ENCODE results near the gene PNPLA1.
"Not testable (repeated sequence)": the region's sequence is repeated elsewhere in the genome, so short reads cannot be mapped to it uniquely, and the experiment has no call there.

Gene PNPLA1

DNA sequence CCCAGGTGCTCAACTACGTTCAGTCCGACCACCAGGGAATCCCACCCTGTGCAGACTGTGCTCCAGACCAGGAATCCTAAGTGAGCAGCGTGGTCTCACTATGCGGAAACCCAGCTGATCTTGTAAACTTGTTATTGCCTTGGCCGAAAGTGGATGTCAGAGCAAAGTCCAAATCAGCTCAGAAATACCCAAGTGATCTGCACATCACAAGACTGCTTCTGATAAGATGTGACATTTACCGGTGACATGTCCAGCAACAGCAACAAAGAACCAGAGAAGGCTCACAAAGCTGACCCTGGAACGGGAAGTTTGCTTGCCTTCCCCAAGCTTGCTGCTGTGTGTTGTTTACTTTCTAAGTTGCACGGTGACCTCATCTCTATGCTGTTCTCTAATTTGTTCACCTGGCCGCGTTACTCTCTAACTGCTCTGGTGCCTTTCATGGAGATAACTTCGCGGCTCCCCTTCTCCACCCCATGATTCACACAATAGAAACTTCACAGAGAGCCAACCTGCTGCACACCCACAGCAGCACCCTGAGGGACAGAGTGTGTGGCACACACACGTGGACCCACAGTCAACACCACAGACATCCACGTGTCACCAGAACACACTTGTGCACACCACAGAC, 65.1 kb downstream of the PNPLA1 start:
- no peak for DNase-seq (ENCODE audit: low read depth in 1 of 2, low spot score in 1 of 2)

DNA sequence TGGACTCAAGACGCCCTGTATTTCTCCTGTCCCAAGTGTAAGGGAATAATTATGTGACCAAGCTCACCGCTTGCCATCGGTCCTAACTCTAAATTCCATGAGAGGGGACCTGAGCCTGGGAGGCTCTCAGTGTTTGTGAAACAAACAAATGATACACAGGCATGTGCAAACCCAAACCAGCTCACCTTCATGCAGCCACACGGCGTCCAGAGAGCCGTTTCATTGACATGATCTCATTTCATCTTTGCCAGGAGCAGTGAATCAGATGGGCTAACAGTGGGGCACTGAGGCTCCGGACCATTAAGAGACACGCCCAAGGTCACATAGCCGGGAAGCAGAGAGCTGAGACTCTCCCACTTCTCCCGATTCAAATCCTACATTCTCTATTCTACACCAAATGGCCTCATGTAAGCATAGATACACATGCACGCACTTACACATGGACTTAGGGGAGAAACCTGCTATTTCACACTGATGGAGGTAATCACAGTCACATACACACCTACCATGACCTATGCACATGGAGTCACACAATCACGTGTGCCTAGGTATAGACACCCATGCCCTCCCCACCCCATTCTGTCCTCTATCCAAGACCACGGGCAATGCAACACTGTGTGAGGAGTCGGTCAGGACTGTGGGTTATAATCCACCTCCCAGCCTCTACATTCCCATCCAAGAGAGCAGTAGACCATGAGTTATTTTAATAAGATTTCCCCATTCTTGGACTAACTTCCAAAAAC, 65.8 kb downstream of the PNPLA1 start:
- no peak for DNase-seq (ENCODE audit: low read depth in 1 of 2, low spot score in 1 of 2)

DNA sequence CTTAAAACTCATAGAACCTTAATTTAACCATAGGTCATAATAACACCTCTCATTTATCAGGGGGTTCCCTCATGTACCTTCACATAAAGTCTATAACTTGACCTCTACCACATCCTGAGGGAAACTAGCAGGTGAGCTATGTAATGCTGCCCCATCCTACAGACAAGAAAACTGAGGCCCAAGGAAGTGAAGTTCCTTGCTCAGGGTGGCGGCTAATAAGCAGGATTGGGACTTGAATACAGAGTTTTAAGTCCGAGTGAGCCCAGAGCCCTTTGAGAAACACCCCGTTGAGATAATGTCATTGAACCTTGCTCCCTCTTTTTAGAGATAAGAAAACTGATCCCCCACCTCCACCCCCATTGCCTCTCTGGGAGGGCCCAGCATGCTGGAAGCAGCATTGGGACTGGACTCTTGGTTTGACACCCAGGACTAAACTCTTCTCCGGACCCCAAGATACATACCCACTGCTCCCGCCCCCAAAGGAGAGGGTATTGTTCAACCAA, 66.4 kb downstream of the PNPLA1 start:
- no peak for DNase-seq (ENCODE audit: low read depth in 1 of 2, low spot score in 1 of 2)

- DNase-seq (ENCODE audit: low read depth in 1 of 2, low spot score in 1 of 2), result no peak
Measured at GRCh38 chr6:36336779-36337241, 67.0 kb downstream of the PNPLA1 start, which contains the start of gene BNIP5. Gene BNIP5, minus strand, starts transcription at chr6:36336888. Its CDS starts 6,198 bp downstream, at chr6:36330690.

GRCh38 chr6:36337814-36338213, 68.0 kb downstream of the PNPLA1 start:
- no peak for DNase-seq (ENCODE audit: low read depth in 1 of 2, low spot score in 1 of 2)

- not testable (repeated sequence) for DNase-seq (ENCODE audit: low read depth in 1 of 2, low spot score in 1 of 2)
Measured at GRCh38 chr6:36338223-36338622, 68.4 kb downstream of the PNPLA1 start.

- no peak for DNase-seq (ENCODE audit: low read depth in 1 of 2, low spot score in 1 of 2)
Measured at GRCh38 chr6:36339146-36339545, 69.3 kb downstream of the PNPLA1 start.

DNA sequence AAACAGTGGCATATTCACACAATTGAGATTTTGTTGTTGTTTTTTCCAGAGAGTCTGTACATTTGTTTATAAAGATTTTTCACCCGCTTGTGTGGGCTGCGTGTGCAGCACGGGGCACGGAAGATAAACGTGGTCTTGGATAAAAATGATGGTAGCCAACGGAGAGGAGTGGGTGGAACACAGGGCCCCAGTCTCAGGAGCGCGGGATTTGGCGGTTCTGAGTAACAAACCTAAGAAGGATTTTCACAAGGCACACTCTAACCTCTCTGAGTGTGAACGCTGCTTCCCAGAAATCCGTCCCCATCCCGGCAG, 70.4 kb downstream of the PNPLA1 start:
- no peak for DNase-seq (ENCODE audit: low read depth in 1 of 2, low spot score in 1 of 2)

DNA sequence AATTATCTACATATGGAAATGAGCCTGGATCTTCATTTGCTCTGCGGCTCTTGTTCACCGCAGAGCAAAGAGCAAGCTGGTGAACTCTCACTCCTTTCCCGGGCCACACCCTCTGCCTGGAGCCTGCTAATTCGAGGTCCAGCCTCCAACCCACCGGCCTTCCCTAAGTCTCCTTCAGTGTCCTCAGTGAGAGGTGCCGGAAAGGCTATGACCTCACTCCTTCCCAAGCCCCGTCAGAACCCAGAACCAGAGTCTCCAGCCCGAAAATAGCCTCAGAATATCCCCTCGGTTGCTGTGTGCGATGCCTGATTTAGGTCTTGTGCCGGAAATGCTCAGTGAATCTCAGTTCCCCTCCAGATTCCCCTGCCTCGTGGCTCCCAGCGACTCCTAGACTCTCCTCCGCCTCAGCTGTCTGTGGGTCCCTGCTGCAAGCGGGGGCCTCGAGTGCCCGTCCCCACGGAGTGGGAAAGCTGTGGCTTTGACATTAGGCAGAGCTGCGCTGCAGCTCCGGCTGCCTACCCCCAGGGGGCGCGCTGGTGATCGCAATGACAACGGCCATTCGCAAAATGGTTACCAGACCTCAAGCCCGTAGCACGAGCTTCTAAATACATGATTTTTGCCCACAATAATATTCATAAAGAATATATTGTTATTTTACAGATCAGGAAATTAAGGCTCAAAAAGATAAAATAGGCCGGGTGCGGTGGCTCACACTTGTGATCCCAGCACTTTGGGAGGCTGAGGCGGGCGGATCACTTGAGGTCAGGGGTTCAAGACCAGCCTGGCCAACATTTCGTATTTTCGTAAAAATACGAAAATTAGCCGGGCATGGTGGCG, 71.0 kb downstream of the PNPLA1 start:
- DNase-seq (ENCODE audit: low read depth in 1 of 2, low spot score in 1 of 2), result peak; percentile 57 to 65

DNA sequence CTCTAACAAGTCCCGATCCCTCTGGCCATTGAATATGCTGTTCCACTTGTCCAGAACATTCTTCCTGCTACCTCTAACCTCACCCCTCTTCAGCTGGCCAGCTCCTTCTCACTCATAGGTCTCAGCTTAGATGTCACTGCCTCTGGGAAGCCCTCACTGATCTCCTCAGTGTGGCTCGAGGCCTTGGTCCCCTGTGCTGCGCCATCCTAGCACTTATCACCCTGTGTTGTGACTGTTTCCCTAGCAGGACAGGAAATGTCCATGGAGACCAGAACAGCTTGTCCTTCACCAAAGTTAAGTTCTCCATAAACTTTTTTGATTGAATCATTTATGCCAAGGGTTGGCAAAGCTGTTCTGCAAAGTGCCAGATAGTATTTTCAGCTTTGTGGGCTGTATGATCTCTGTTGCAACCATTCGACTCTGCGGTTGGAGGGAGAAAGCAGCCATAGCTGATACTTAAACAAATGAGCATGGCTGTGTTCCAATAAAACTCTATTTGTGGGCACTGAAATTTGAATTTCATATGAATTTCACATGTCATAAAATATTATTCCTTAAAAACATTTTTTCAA, 73.3 kb downstream of the PNPLA1 start:
- DNase-seq (ENCODE audit: low read depth in 1 of 2, low spot score in 1 of 2), result no peak

DNA sequence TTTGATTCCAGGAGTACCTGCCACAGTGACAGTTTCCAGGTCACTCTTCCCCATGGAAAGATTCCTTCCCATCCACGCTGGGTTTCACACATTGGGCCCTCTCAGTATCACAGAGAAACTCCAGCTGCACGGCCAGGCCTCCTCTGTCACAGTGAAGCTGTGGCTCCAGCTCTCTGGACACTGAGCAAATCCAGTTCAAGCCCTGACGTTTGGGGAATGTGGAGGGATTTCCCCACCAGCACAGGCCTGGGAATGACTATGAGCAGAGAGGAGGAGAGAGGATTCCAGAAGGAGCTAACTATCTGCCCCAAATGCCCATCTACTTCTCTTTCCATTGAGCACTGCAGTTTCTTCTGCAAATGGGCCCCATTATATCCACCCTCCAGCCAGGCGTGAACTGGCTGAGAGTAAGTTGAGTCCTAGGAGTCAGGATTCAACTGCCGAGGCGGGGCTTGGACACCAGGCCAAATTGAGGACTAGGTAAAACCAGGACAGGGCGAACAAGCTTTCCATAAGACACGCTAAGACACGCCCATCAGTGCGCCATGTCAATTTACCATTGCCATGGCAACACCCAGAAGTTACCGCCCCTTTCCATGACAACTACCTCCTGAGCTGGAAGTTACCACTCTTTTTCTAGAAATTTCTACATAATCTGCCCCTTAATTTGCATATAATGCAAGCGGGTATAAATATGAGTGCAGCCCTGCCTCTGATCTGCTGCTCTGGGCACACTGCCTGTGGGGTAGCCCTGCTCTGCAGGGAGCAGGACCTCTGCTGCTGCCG, 76.0 kb downstream of the PNPLA1 start:
- DNase-seq (ENCODE audit: low read depth in 1 of 2, low spot score in 1 of 2), result no peak

DNA sequence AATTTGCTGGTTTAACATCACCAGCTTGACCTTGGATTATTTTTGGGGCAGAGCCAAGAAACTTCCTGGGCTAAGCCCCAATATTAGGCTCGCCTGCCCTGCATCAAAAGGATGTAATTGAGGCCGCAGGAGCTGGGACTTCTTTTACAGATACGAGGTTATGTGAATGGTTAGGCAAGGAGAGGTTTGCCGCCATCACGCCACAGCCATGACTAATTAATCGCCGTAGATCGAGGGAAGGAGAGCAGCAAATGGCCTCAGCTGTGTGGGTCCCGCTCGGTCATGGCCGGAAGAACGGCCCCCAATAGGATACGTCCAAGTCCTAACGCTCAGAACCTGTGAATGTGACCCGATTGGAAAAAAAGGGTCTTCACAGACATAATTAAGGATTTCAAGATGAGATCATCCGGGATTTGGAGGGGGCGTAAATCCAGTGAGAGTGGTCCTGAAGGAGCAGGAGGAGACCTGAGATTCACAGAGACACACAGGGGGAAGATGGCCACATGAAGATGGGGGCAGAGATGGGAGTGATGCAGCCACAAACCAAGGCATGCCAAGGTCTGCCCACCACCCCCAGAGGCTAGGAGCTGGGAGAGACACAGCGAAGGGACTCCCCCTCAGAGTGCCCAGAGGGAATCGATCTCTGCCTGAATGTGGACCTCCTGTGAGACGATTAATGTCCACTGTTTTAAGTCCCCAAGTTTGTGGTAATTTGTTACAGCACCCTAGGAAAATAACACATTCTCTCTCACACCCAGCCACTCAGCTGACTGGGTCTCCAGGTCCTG, 76.8 kb downstream of the PNPLA1 start:
- DNase-seq (ENCODE audit: low read depth in 1 of 2, low spot score in 1 of 2), result no peak

DNA sequence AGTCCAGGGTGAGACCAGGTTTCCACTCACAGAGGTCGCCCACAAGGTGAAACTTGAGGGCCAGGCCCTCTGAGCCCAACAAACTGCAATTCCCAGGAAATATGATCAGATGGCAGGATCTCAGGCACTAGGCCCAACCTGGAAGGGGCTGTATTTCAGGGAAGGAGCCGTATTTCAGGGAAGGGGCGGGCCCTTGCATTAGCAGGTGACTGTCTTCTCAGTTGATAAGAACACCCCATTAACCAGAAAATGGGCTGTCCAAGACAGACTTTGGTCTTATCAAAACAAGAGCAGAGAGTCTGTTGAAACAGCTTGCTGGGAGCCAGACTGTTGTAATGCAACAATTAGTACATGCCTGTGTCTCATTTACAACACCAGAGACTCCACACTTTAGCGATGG, 77.8 kb downstream of the PNPLA1 start:
- DNase-seq (ENCODE audit: low read depth in 1 of 2, low spot score in 1 of 2), result no peak

DNA sequence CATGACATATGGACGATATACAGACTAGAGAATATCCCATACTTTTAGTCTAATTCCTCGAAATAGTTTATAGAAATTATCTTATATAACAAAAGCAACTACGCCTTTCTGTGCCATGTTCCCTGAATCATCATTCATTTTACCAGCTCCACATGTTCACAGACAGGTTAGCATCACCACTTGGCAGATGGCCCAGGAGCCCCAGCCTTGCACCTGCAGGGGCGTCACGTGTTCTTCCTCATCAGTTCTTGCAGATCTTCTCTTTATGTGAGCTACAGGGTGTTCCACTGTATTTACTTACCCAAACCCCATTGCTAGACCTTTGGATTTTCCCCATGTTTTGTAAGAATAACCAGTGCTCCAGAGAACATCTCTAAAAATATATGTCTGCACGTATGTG, 79.4 kb downstream of the PNPLA1 start:
- DNase-seq (ENCODE audit: low read depth in 1 of 2, low spot score in 1 of 2), result no peak

DNA sequence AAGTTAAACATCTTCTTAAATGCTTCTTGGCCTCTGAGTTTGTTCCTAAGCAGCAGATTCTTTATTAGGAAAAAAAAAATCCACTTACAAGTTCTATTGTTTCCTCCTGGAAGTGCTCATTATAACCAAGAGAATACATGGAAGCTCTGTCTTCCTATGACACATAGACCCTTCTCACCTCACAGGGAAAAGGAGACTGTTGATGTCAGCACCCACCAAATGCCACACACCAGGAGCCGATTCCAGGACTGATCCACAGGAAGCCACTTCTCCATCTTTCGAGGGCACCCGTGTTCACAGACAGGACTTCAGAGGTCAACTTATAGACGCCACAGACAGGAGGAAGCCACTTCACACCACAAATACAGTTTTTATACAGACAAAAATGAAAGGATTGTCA, 80.2 kb downstream of the PNPLA1 start:
- DNase-seq (ENCODE audit: low read depth in 1 of 2, low spot score in 1 of 2), result no peak

- DNase-seq (ENCODE audit: low read depth in 1 of 2, low spot score in 1 of 2), result no peak
Measured at GRCh38 chr6:36350681-36351571, 81.1 kb downstream of the PNPLA1 start.

- DNase-seq (ENCODE audit: low read depth in 1 of 2, low spot score in 1 of 2), result no peak
Measured at GRCh38 chr6:36352477-36353157, 82.8 kb downstream of the PNPLA1 start.

DNA sequence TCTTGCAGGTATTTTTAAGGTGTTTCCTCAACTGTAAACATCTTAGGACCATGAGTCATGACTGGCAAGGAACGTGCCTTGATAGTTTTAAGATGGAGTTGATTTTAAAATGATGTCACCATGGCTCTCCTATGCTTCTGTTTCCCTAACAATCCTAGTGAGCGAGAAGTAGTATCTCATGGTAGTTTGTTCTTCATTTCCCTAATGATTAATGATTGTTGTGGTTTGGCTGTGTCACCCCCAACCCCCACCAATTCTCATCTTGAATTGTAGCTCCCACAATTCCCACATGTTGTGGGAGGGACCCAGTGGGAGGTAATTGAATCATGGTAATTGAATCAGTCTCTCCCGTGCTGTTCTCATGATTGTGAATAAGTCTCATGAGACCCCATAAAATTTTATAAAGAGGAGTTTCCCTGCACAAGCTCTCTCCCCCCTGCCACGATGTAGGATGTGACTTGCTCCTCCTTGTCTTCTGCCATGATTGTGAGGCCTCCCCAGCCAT, 83.6 kb downstream of the PNPLA1 start:
- DNase-seq (ENCODE audit: low read depth in 1 of 2, low spot score in 1 of 2), result no peak

Measured in activated CD4-positive, alpha-beta T cell treated with anti-CD3 and anti-CD28 coated beads, Interleukin-2, amount 50 U/mL, for 24 hours (primary cell).